ENCODE data around the gene DNHD1.

DNHD1 gene, protein sequence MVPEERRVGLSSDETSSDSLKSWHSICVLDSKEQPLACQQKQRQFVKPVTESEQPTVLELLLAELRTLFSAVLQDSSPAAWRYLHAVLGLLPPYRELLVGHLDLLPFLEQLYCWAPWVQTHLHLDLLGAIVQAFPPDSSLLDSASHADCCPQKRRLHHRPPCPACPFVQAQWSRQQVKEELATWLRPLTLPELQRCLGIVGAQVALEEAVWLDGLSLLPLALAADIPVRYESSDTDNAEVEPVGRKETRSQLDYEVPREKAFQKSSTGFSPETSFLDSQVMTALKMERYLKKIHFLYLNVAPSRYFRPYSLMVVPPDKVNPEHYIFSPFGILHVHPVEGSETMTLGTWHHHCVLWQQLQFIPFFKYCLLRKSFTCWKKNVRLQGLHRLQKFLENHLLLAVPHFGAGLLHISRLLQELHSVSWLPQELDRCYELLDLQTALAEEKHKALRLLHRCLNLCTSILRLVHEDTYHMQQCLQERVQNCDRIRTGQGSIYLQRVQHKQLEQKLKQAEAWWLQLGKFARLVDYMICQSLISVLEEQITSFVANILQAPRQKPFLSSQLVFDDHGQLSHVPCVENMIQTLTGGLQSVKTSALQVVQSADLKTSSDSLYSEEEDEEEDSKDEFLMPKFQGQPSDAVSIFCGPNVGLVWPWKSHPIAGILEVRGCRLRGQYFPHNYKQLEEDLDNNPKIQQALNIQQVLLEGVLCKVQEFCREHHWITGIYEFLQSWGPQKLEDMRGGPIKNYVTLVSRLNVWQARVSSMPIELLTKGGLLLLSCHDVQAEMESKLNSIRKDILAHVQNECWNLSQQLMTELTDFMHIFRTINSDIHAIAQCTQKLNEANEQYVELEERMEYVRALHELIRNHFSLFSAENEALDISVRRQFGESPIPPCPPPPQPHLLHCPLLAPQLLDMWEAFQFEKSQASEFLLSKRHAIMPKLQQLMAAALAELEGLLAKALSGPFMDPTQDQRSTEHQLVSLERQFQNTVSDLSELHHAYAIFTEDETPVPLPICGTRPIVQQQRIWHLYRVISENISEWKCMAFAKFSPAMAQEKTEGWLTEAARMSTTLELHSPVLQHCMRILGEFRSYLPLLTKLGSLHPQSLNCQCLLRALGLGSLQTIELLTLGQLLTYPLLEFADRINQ (N-terminal part only)

DNA sequence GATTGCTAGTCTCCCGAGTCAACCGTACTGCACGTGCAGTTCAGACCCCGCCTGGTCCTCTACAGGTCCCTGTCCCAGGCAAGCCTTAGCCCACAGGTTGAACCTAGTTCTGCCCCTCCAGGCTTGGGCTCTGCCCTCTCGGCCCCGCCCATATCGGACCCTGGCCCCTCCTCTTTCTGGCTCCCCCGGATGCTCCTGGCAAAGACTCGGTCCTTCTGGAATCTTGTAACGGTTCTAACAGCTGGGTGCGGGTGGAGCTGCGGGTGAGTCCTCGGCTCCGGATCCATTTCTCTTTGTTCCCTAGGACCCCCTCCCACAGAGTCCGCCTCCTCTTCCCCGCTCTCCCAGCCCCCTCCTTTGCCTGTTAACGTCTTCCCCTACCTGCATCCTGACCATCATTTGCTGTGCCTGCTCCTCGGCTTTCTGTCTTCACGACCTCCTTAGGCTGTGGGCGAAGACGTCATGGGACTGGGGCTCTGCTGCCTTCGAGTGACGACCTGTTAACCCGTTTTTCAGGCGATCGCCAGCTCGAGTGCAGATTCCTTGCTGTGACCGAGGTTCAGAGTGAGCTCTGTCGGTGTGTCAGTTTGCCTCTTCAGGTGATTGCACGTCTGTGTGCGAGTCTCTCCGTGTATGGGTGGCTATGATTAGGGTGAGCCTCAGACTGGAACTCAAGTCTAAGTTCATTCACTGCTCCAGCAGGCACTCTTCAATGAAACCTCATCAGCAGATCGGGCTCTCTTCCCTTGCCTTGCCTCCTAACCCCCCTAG lies at the start of gene DNHD1:
Gene DNHD1, plus strand, starts transcription at position 212 of the 771 bp plus-strand sequence. CDS start 936 bp downstream, outside the sequence.
- DNase-seq, result no peak

DNA sequence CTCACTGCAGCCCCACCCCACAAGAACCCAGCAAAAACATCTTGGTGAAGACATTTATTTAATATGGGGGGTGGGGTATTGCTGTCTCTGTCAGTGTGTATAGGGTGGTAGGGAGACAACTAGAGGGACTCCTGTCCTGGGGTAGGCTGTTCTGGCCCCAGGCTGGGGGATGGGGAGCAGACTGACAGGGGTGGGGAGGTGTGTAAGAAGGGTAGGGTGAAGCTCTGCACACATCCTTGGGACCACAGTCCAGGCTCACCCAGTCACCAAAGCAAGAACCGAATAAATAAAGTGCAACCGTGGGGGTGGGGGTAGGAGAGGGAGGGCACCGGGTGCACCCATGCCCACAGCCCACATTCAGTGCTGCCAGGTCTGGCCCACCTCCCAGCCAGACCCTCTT lies 48.5 kb upstream of the DNHD1 start:
- no peak for DNase-seq

DNA sequence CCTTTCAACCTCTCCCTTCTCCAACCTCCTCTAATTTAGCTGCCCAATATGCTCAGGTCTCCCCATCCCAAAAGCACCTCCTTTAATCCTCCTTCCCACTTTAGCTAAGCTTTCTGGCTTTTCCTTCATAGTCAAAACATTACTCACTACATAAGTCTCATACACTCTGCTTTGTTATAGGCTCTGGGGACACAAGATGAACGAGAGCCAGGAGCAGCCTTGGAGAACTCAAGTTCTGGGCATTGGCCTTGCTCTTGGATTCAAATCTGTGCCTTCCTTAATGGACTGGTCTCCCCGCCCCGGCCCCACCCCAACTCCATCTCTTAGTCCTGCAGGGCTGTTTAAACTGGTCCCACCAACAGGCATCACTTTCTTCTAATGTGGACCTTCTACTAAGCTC lies 44.9 kb upstream of the DNHD1 start:
- no peak for DNase-seq

DNA sequence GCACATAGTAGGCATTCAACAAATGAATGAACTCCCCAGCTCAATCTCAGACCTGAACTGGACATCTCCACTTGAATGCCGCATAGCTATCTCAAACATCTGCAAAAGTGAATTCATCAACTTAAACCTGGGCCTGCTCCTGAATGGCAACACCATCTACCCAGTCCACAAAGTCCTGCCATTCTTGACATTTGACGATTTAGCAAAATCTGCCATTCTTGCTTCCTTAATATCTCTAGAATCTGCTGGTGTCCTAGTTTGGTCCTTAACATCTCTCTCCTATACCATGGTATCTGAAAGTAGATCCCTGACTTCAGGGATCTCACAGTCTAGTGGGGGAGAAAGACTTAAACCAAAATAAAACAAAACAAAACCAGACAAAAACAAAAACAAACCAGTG lies 43.9 kb upstream of the DNHD1 start:
- DNase-seq, result no peak

DNA sequence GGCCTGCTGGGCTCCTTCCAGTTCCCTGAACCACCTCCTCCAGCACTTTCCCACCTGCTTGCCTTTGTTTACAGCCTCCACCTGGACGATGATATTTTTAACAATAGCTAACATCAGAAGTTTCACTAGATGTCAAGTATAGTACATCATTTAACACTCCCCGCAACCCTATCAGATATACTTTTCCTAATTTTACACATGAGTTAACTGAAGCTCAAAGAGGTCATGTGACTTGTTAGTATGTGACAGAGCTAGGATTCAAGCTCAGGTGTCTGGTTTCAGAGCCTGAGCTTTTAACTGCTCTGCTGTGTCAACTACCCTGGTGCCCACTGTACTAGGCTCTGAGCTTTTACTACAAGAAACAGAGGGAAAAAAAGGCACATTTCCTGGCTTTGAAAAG lies 42.0 kb upstream of the DNHD1 start:
- DNase-seq, result peak; percentile 37

DNA sequence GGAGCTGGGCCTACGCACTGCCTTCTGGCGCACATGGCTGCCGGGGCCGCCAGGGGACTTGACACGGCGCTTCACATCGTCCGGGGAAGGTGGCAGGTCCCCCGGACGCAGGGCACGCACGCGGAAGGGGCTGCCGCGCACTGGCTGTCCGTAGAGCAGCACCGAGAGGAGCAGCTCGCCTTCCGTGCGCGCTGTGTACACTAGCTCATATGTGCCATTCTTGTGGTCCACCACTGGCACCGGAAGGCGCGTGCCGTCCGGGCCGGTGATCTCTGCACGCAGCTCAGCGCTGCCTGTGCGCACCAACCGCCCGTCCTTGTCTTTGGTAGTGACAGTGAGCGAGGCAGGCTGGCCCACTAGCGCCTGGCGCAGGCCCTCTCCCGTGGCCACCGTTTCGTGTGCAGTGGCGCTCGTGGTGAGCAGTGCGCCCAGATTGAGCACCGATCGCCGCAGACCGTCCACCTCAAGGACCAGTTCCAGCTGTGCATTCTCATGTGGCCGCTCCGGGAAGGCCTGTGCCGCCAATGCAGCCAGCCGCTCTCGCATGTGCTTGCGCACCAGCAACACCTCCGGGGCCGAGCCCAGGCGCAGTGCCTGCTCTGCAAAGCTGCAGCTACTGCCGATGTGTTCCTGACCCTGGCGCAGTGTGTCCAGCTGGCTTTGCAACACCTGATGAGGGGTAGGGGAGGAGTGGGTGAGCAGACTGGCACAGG lies 40.6 kb upstream of the DNHD1 start:
- no peak for DNase-seq

DNA sequence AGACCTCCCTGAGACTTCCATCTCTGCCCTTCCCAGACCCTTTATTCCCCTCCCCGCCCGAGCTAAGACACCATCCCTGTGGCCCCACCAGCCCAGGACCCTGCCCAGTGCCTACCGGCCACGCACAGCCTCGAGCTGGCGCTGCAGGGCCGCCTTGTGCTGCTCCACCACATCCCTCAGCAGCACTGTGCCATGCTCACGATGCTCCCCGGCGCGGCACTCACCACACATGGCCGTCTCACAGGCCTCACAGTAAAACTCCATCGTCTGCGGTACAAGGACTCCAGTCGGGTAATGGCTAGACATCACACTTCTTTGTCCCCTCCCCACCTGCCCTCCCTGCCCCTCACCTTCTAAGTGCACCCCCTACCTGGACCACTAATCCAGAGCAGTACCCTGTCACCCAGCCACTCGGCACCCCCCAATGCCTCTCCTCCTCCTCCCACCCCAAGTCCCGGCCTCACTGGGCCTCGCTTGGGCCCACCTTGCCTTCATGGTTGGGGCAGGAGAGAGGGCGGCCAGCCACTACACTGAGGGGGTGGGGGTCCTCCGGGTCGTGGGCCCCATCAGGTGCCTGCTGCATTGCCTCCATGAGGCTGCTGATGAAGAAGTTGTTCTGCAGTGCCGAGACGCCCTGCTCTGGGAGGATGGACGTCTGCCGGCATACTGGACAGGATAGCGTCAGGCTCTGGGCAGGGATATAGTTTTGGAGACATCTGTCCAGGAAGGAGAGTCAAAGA lies 39.3 kb upstream of the DNHD1 start:
- no peak for DNase-seq

DNA sequence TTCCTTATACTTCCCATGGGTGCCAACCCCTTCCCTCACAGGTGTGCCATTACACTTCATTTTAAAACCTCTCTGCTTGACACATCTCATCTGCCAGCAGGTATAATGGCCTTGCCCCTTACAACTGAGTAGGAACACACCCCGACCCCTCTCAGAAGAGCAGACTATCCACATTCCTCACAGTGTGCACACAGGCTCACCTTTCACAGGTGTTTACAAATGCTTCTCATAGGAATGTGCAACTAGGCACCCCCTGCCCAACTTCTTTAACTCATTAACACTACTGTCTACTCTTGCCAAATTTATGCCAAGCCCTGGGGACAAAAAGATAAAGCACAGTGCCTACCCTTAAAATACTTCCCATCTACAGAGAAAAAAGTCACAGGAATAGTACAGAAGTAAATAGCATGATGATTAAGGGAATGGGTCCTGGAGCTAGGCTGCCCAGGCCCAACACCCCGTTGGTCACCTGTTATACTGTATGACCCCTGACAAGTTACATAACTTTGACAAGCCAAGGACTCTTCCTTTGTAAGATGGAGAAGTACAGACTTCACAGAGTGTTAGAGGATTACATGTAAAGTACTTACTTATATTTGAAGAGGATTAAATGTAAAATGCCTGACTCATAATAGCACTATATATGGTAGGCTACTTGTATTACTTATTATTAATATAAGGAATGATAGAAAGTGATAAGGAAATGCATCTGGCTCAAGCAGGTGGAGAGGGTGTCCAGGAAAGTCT lies 38.6 kb upstream of the DNHD1 start:
- no peak for DNase-seq

DNA sequence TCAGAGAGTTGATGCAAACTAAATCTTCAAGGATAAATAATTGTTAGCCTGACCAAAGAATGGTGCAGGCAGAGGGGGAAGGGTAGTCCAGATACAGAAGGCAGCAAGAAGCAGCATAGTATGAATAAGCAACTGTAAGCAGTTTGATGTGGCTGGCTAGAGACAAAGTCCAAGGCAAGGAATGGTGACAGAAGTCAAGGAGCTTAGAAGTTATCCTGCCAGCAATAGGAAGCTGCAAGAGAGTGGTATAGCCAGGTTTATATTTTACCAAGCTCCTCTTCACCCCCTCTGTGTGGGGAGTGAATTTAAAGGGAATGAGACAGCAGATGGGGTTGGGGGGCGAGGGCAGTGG lies 38.0 kb upstream of the DNHD1 start:
- no peak for DNase-seq

DNA sequence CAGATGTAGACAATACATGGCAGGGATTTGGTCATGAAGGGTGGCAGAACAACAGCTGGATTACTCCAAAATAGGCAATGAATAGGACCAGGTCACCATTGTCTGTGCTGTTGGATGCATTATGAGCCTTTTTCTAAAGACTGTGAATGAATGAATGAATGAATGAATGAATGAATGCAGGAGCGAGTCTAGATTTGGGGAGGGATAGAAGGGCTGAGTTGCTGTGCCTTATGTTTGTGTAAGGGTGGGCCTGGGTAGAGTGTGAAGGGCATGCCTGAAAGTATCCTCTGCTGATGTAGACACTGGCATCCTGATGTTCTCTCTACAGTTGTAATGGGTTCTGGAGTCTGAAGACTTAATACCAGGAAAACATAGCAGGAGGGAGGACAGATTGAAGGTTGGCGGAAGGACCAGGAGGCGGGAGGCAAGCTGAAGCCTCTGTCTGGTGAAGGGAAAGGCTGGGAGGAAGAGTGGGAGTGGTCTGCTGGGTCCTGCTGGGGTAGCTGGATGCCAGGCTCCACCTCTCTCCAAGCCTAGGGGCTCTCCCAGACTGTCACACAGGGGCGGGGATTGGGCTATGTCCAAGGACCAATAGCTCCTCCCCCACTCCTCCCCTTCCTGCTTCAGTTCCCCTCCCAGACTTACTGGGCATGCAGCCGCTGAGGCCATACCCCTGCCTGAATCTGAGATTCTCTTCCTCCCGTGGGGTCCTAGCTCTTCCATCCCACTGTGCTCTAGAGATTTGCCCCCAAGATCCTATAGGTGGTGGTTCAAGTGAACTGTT lies 28.2 kb upstream of the DNHD1 start:
- DNase-seq, result peak; percentile 61

DNA sequence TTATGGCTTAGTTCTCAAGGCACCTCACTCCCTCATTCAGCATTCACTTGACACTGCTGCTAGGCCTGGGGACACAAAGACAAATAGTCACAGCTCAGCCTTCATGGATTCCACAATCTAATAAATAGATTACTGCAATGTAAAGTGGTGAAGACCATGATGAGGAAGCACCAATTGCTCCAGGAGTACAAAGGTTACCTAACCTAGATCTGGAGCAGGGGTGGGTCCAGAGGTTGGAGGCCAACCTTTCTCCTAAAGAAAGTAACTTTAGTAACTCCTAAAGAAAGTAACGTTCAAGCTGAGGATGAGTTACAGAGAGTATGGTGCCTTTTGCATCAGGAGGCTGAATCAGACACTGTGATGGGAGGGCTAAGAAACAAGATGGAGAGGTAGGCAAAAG lies 27.5 kb upstream of the DNHD1 start:
- no peak for DNase-seq

DNA sequence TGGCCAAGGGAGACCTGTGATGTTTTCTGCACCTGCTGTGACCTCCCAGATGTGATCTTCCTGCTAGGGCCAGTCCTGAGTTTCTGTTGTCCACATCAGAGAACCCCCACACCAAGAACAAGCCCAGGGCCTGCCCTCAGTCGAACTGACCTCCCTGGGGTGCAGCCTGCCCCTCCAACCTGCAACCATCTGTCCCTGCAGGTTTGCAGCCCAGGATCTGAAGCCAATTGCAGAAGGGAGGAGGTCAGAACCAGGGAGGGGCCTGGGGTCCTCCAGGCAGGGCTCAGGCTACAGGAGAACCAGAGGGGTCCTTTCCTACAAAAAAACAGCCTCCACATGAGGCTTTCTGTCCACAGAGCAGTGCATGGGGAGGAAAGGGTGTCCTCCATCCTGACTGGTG lies 24.1 kb upstream of the DNHD1 start:
- DNase-seq, result no peak

DNA sequence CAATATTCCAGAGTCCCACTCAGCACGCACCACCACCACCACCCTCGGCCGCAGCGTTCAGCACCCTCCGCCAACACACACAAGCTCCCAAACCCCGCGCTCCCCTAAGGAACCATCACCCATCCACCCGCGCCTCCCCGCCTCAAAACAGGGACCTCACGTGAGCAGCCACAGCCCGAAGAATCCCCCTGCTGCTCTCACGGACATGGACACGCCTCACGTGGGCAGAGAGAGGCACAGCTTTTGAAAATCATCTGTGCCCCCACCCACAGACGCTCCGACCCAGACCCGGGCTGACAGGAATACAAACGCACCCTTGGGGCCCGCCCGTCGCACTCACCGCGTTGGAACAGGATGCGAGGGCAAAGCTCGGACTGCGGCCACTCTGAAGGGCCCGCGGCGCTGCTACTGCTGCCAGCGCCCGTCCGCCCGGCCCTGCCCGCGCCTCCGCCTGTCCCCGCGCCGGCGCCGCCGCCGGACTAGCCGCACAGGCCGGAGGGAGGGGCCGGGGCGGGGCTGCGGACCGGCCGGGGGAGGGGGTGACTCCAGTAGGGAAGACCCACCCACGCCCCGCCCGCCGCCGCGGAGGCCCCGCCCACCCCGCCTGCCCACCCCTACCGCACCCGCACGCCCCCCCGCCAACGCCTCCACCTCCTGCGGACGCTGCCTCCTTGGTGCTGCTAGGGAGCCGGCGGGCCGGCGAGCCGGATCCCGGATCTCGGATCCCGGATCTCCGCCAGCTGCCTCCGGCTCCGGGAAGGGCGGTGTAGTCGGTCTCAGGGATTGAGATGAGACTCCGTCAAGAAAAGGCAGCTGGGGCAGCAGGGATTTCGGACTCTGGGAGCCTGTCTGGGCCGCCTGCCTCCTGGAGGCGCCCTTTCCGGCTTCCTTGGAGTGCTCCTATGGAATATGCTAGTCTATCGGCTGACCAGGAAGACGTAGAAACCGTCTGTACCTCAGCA lies 23.3 kb upstream of the DNHD1 start, which contains the start of gene TRIM3:
Gene TRIM3, minus strand, starts transcription at position 491 of the 962 bp plus-strand sequence. CDS start 8,246 bp downstream, outside the sequence.
- DNase-seq, result peak; percentile 90

DNA sequence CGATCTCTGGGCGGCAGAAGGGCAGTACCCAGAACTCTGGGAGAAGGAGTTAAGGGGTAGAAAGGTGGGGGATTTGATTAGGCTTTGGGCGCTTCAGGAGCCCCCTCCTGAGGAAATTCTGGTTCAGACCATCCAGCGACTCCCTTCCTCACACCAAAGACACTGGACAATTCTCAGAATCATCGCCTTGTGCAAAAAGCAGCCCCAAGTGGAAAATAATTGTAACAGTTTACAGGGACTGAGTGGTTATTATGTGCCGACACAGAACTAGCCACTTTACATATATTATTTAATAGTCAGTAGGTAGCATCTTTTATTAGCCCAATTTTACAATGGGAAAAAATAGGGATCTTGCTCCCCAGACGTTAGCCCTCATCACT lies 22.7 kb upstream of the DNHD1 start:
- no peak for DNase-seq

DNA sequence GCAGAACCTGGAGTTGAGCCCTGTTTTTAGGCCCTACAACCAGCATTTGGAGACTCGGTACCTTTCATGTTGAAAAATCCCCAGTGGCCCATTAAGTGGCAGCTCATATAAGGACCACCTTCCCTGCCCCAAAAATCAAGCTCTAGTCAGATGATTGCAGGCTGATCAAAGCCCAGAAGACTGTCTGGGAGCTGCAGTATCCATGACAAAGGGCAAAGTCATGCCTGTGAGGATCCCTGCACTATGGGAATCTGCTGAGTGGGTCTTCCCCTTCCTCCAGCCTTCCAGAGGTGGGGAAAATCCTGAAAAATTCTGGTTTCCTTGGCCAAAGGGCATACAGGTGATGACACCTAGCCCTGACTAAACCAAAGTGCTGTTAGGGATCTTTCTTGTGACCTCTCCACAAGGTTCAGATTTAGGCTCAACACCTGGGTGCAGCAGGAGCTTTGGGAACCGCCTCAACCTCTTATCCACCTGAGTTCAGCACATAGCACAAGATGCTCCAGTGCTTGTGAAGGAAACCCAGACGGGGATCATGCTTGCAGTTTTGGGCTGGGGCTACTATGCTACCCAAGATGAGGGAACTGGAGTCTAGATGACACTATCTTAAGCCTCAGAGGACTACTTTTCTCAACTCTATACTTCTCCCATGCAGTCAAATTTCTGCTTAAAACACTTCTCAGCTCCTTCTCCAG lies 22.1 kb upstream of the DNHD1 start:
- no peak for DNase-seq

DNA sequence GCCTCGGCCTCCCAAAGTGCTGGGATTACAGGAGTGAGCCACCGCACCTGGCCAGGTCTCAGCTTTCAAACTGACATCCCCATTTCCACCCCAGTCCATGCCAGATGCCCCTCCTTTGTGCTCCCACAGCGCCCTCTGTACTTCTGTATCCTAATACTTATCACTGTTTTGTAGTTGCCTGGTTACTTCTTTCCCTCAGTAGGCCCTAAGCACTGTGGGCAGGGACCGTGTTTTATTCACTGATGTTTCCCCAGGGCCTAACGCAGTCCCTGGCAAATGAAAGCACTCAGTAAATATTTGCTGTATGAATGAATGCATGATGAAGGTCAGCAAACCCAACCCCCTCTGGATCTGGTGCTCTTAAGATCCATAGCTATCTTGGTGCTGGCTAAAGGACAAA lies 21.1 kb upstream of the DNHD1 start:
- DNase-seq, result peak; percentile 49

DNA sequence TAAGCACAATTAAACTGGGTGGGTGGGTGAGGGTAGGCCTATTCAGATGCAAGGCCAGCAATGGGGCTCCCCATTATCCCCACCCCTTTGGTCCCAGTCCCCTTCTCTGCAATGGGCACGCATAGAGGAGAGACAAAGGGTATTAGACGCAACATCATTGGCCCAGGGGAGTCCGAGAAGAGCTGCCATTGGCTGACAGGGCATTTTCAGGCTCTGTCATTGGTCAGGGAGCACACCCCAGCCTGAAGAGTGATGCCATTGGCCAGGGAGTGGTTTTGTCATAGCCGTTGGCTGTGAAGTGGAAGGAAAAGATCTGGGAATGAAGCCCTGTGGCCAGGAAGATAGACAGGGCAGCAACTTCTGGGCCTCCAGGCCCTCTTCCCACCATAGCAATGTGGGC lies 20.5 kb upstream of the DNHD1 start:
- no peak for DNase-seq
